GM18520 (cell line): ENCODE results near the gene TRIM77.
"Not testable (repeated sequence)": the region's sequence is repeated elsewhere in the genome, so short reads cannot be mapped to it uniquely, and the experiment has no call there.

Source experiments
- ATAC-seq: cut with Tn5 transposase; IDR thresholded peaks from one replicate; pipeline ENCODE4 v1.9.1; 2021; ENCODE audit not compliant: unreplicated experiment

The TRIM77 gene

GRCh38 chr11:89709999-89710398, at the start of gene TRIM77:
TRIM77 (plus strand) TSS chr11:89710299; CDS start chr11:89710299, 0 bp downstream.
- not testable (repeated sequence) for ATAC-seq

- ATAC-seq, result no peak
These were observed 43.1 kb upstream of the TRIM77 start for GRCh38 chr11:89667001-89667400.

GRCh38 chr11:89668158-89668557, 41.9 kb upstream of the TRIM77 start:
- ATAC-seq, result not testable (repeated sequence)

GRCh38 chr11:89669586-89669985, 40.5 kb upstream of the TRIM77 start:
- not testable (repeated sequence) for ATAC-seq

GRCh38 chr11:89669993-89670669, 40.0 kb upstream of the TRIM77 start:
- not testable (repeated sequence) for ATAC-seq

- ATAC-seq, result not testable (repeated sequence)
These were observed 37.6 kb upstream of the TRIM77 start for GRCh38 chr11:89672547-89672946.

GRCh38 chr11:89673380-89673779, 36.7 kb upstream of the TRIM77 start:
- not testable (repeated sequence) for ATAC-seq

- ATAC-seq, result not testable (repeated sequence)
These were observed 34.7 kb upstream of the TRIM77 start for GRCh38 chr11:89675383-89675782.

- not testable (repeated sequence) for ATAC-seq
These were observed 34.2 kb upstream of the TRIM77 start for GRCh38 chr11:89675948-89676347.

- ATAC-seq, result not testable (repeated sequence)
These were observed 3.0 kb upstream of the TRIM77 start for GRCh38 chr11:89707080-89707479.

- not testable (repeated sequence) for ATAC-seq
These were observed 14.9 kb downstream of the TRIM77 start for GRCh38 chr11:89724866-89725498.

GRCh38 chr11:89730215-89730614, 20.1 kb downstream of the TRIM77 start:
- not testable (repeated sequence) for ATAC-seq

GRCh38 chr11:89736566-89736965, 26.5 kb downstream of the TRIM77 start:
- ATAC-seq, result no peak

GRCh38 chr11:89737116-89737515, 27.0 kb downstream of the TRIM77 start:
- ATAC-seq, result no peak

GRCh38 chr11:89741406-89741805, 31.3 kb downstream of the TRIM77 start:
- ATAC-seq, result not testable (repeated sequence)

GRCh38 chr11:89744158-89744557, 34.1 kb downstream of the TRIM77 start:
- not testable (repeated sequence) for ATAC-seq

GRCh38 chr11:89750822-89751221, 40.7 kb downstream of the TRIM77 start:
- not testable (repeated sequence) for ATAC-seq
